ENCODE results near the gene SLC27A1. TPM values are rescaled to one million over a fixed set of nuclear protein-coding genes. Genes with fewer than 3 reads are reported as not detected.

Gene SLC27A1
- total RNA-seq, 4 donors from 2014 or later, result 25.3 to 40.7 (median 28.1) TPM

- intact Hi-C loops (cut with DNase I), result loop anchor here (5.0 to 10.0 kb wide), 2 partner anchors 73 to 120 kb away; partner anchors contain the start of gene CCDC194
- Histone ChIP-seq H3K4me3 (replicated peaks in 1 of 3) (no peak overlapping the region), H3K27ac (peak overlapping the region; percentile 82 to 93 (median 83)), H3K9me3 (no peaks in the 10 kb centered on the region), H3K27me3 (no peaks in the 10 kb centered on the region), H3K4me1 (peaks cover 23% of the 10 kb centered on the region in 2 donors), H3K36me3 (no peaks in the 10 kb centered on the region)
- TF ChIP-seq CTCF (IDR thresholded peaks at IDR 0.05), result no peak
- no peak for TF ChIP-seq POLR2A (IDR thresholded peaks at IDR 0.05)
- DNase-seq, result no peak
- WGBS, 2 donors, result 63 to 64% methylated on average over 12 of the region's 12 CpGs
These were observed 2.6 kb upstream of the SLC27A1 start for GRCh38 chr19:17467471-17468301.

GRCh38 chr19:17468302-17469091, 1.8 kb upstream of the SLC27A1 start:
- Histone ChIP-seq H3K9me3 (no peaks in the 10 kb centered on the region), H3K27me3 (no peaks in the 10 kb centered on the region), H3K27ac (peak overlapping the region; percentile 82 to 93 (median 83)), H3K36me3 (no peaks in the 10 kb centered on the region), H3K4me3 (replicated peaks in 1 of 3) (peak overlapping the region in 2 of 3 donors; percentile 32 to 71), H3K4me1 (peaks cover 23% of the 10 kb centered on the region in 2 donors)
- peak in 1 of 2 donors; percentile 74 for TF ChIP-seq POLR2A (IDR thresholded peaks at IDR 0.05)
- TF ChIP-seq CTCF (IDR thresholded peaks at IDR 0.05), result no peak
- peak; percentile 91 to 92 for DNase-seq
- whole genome bisulfite sequencing, 2 donors, result 30 to 40% methylated on average over 18 to 25 of the region's 25 CpGs
- intact Hi-C loops (cut with DNase I), result loop anchor here (5.0 to 10.0 kb wide), 2 partner anchors 74 to 121 kb away; partner anchors contain the start of gene CCDC194

GRCh38 chr19:17469092-17469480, 1.2 kb upstream of the SLC27A1 start:
- WGBS, 2 donors, result 2 to 6% methylated on average over 9 to 17 of the region's 19 CpGs
- intact Hi-C loops (cut with DNase I), result loop anchor here (5.0 to 10.0 kb wide), 2 partner anchors 74 to 122 kb away; partner anchors contain the start of gene CCDC194
- Histone ChIP-seq H3K4me1 (peaks cover 23% of the 10 kb centered on the region in 2 donors), H3K36me3 (no peaks in the 10 kb centered on the region), H3K27me3 (no peaks in the 10 kb centered on the region), H3K4me3 (replicated peaks in 1 of 3) (peak overlapping the region in 2 of 3 donors; percentile 32 to 71), H3K9me3 (no peaks in the 10 kb centered on the region), H3K27ac (peak overlapping the region; percentile 82 to 93 (median 83))
- no peak for DNase-seq
- TF ChIP-seq CTCF (IDR thresholded peaks at IDR 0.05) (no peak), POLR2A (IDR thresholded peaks at IDR 0.05) (peak in 1 of 2 donors; percentile 48)

GRCh38 chr19:17469481-17470067, 750 bp upstream of the SLC27A1 start:
- peak overlapping the region in 2 of 3 donors; percentile 32 to 71 for H3K4me3 ChIP-seq (replicated peaks in 1 of 3)
- H3K36me3 ChIP-seq, result no peaks in the 10 kb centered on the region
- WGBS, 2 donors, result 0 to 3% methylated on average over 7 to 21 of the region's 31 CpGs
- no peaks in the 10 kb centered on the region for H3K9me3 ChIP-seq
- intact Hi-C loops (cut with DNase I), result loop anchor here (5.0 to 10.0 kb wide), 3 partner anchors 43 to 122 kb away; partner anchors contain the start of genes CCDC194 and PGLS
- no peaks in the 10 kb centered on the region for H3K27me3 ChIP-seq
- TF ChIP-seq CTCF (IDR thresholded peaks at IDR 0.05), result no peak
- TF ChIP-seq POLR2A (IDR thresholded peaks at IDR 0.05), result peak; percentile 23 to 45
- H3K4me1 ChIP-seq, result peaks cover 23% of the 10 kb centered on the region in 2 donors
- H3K27ac ChIP-seq, result peak overlapping the region; percentile 82 to 93 (median 83)
- DNase-seq, result peak; percentile 98 to 99
